HG03045 (cell line): ENCODE measurements around the gene COLEC12.

Experiments
- ATAC-seq: cut with Tn5 transposase; IDR thresholded peaks from one replicate; pipeline ENCODE4 v1.9.1; 2021; ENCODE audit warnings: mild to moderate bottlenecking, moderate library complexity; ENCODE audit not compliant: unreplicated experiment

The COLEC12 gene

GRCh38 chr18:392928-393573 lies 107.5 kb downstream of the COLEC12 start:
- ATAC-seq = no peak

GRCh38 chr18:390741-391478 lies 109.6 kb downstream of the COLEC12 start:
- no peak for ATAC-seq

- ATAC-seq = no peak
Measured at GRCh38 chr18:389658-390357, 110.7 kb downstream of the COLEC12 start.

GRCh38 chr18:388200-388599 lies 112.3 kb downstream of the COLEC12 start:
- ATAC-seq = no peak

- ATAC-seq = no peak
Measured at GRCh38 chr18:386994-387393, 113.5 kb downstream of the COLEC12 start.

- ATAC-seq = no peak
Measured at GRCh38 chr18:384897-385296, 115.6 kb downstream of the COLEC12 start.

GRCh38 chr18:383135-383534 lies 117.4 kb downstream of the COLEC12 start:
- ATAC-seq = no peak

- no peak for ATAC-seq
Measured at GRCh38 chr18:382423-382984, 118.0 kb downstream of the COLEC12 start.

GRCh38 chr18:379681-380330 lies 120.7 kb downstream of the COLEC12 start:
- ATAC-seq = no peak

- ATAC-seq = no peak
Measured at GRCh38 chr18:378079-378478, 122.4 kb downstream of the COLEC12 start.

- no peak for ATAC-seq
Measured at GRCh38 chr18:377088-377487, 123.4 kb downstream of the COLEC12 start.

- ATAC-seq = no peak
Measured at GRCh38 chr18:376311-376710, 124.2 kb downstream of the COLEC12 start.

- no peak for ATAC-seq
Measured at GRCh38 chr18:374721-375168, 125.8 kb downstream of the COLEC12 start.

GRCh38 chr18:373780-374179 lies 126.7 kb downstream of the COLEC12 start:
- ATAC-seq = no peak

GRCh38 chr18:371609-371982 lies 128.9 kb downstream of the COLEC12 start:
- ATAC-seq = no peak

- no peak for ATAC-seq
Measured at GRCh38 chr18:370751-371608, 129.5 kb downstream of the COLEC12 start.

GRCh38 chr18:369224-370015 lies 131.1 kb downstream of the COLEC12 start:
- ATAC-seq = no peak

GRCh38 chr18:366466-367061 lies 133.9 kb downstream of the COLEC12 start:
- ATAC-seq = no peak

- no peak for ATAC-seq
Measured at GRCh38 chr18:365651-366050, 134.8 kb downstream of the COLEC12 start.
